Measurements from ENCODE around the gene FLYWCH1. TPM values are rescaled to one million over a fixed set of nuclear protein-coding genes. Genes with fewer than 3 reads are reported as not detected.

FLYWCH1 gene
- total and polyA plus RNA-seq, 2 donors (not counting 1 experiment from before 2014, with no cell fraction given) = 12.0 to 58.5 TPM

DNA sequence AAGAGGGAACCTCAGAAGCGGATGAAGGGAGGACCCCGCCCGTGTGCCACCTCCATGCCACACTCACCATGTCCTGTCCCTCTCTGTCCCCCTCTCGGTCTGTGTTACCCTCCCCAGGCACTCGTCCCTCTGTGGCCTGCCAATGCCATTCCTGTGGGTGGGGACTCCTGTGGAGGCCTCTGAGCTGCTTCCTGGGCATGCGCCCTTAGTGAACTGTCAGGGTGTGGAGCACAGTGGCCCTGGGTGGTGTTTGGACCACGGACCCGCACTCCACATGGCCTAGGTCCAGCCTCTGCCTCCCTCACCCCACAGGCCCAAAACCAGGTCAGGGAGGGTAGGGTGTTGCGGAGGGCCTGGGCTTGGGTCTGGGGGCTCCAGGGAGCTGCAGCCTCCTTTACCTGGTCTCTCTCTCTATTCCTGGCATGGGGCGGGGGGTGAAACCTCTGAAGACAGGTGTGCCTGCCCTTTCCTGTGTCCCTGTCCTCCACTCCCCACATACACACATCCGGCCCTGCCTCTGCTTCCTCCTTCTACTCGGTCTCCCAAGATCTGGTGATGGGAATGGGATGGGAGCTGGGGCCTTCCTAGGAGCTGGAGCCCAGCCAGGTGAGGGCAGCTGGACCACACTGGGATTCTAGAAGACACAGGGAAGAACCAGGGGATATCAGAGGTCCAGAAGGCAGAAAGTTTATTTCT, 80.0 kb downstream of the FLYWCH1 start:
- Histone ChIP-seq H3K27ac (ENCODE audit: insufficient read depth, low read length) (no peak overlapping the region), H2AFZ (ENCODE audit: low read length) (no peak overlapping the region), H3K79me2 (ENCODE audit: control insufficient read depth, insufficient read depth, low read length) (no peaks in the 10 kb centered on the region), H3K4me1 (ENCODE audit: control insufficient read depth, extremely low read depth, insufficient read depth, low read length) (no peaks in the 10 kb centered on the region), H3K9me3 (ENCODE audit: control insufficient read depth, insufficient read depth, low read depth, low read length) (no peaks in the 10 kb centered on the region), H3K9ac (ENCODE audit: insufficient read depth, low read length) (no peak overlapping the region), H4K20me1 (ENCODE audit: control insufficient read depth, extremely low read depth, insufficient read depth, low read length) (no peaks in the 10 kb centered on the region), H3K36me3 (ENCODE audit: control insufficient read depth, insufficient read depth, low read length) (no peaks in the 10 kb centered on the region), H3K4me3 (replicated peaks in 1 of 4; ENCODE audit: control extremely low read depth in 1 of 4, insufficient read depth in 1 of 4, low read depth in 3 of 4, low read length in 4 of 4) (no peak overlapping the region), H3K27me3 (ENCODE audit: control insufficient read depth, insufficient read depth, low read length) (no peaks in the 10 kb centered on the region), H3K4me2 (ENCODE audit: extremely low read depth, insufficient read depth, low read length) (no peak overlapping the region)
- DNase-seq (ENCODE audit: low read depth in 2 of 2) = no peak
- TF ChIP-seq CTCF (conservative IDR thresholded peaks at IDR 0.05 in 1 of 2, IDR thresholded peaks at IDR 0.05 in 1 of 2; ENCODE audit: low read depth in 1 of 2, low read length in 2 of 2) (no peak), EZH2 (IDR thresholded peaks at IDR 0.05; ENCODE audit: low read length, missing control alignments) (no peak)

DNA sequence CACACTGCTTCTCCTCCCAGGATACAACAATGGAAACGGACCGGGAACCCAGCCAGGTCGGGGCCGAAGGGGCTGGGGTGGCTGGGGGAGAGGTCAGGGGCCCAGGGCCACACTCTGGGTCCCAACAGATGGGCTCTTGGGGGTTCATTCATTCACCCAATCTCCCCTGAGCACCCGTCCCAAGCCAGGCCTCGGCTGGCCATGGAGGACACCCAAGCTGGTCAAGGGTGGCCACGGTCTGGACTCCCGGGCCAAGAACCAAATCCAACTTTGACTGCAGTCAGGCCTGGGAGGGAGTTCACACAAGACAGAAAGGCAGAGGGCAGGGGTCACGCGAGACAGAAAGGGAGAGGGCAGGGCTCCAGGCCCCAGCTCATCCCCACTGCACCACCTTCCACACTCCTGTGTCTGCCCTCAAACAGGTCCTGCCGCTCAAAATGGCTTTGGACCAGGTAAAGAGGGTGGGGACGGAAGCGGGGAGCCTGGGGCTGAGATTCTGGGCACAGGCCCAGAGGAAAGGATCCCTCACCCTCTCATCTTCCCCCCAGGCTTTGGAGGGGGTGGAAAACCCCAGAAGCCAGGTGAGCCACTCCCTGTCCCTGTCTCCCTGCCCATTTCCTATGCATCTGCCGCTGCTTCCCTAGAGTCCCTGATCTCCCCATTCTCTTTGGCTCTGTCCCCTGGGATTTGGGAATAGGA, 80.8 kb downstream of the FLYWCH1 start:
- no peaks in the 10 kb centered on the region for H3K79me2 ChIP-seq (ENCODE audit: control insufficient read depth, insufficient read depth, low read length)
- no peak overlapping the region for H3K27ac ChIP-seq (ENCODE audit: insufficient read depth, low read length)
- H3K9me3 ChIP-seq (ENCODE audit: control insufficient read depth, insufficient read depth, low read depth, low read length) = no peaks in the 10 kb centered on the region
- no peaks in the 10 kb centered on the region for H4K20me1 ChIP-seq (ENCODE audit: control insufficient read depth, extremely low read depth, insufficient read depth, low read length)
- no peak overlapping the region for H3K9ac ChIP-seq (ENCODE audit: insufficient read depth, low read length)
- DNase-seq (ENCODE audit: low read depth in 2 of 2) = no peak
- no peaks in the 10 kb centered on the region for H3K4me1 ChIP-seq (ENCODE audit: control insufficient read depth, extremely low read depth, insufficient read depth, low read length)
- no peak for TF ChIP-seq EZH2 (IDR thresholded peaks at IDR 0.05; ENCODE audit: low read length, missing control alignments)
- no peak for TF ChIP-seq CTCF (conservative IDR thresholded peaks at IDR 0.05 in 1 of 2, IDR thresholded peaks at IDR 0.05 in 1 of 2; ENCODE audit: low read depth in 1 of 2, low read length in 2 of 2)
- no peaks in the 10 kb centered on the region for H3K27me3 ChIP-seq (ENCODE audit: control insufficient read depth, insufficient read depth, low read length)
- no peak overlapping the region for H3K4me2 ChIP-seq (ENCODE audit: extremely low read depth, insufficient read depth, low read length)
- H3K4me3 ChIP-seq (replicated peaks in 1 of 4; ENCODE audit: control extremely low read depth in 1 of 4, insufficient read depth in 1 of 4, low read depth in 3 of 4, low read length in 4 of 4) = no peak overlapping the region
- H2AFZ ChIP-seq (ENCODE audit: low read length) = no peak overlapping the region
- no peaks in the 10 kb centered on the region for H3K36me3 ChIP-seq (ENCODE audit: control insufficient read depth, insufficient read depth, low read length)

- H3K36me3 ChIP-seq (ENCODE audit: control insufficient read depth, insufficient read depth, low read length) = no peaks in the 10 kb centered on the region
- TF ChIP-seq CTCF (conservative IDR thresholded peaks at IDR 0.05 in 1 of 2, IDR thresholded peaks at IDR 0.05 in 1 of 2; ENCODE audit: low read depth in 1 of 2, low read length in 2 of 2) = no peak
- no peak for TF ChIP-seq EZH2 (IDR thresholded peaks at IDR 0.05; ENCODE audit: low read length, missing control alignments)
- no peaks in the 10 kb centered on the region for H3K27me3 ChIP-seq (ENCODE audit: control insufficient read depth, insufficient read depth, low read length)
Observed at GRCh38 chr16:2996298-2996697, 84.6 kb downstream of the FLYWCH1 start.

More at GRCh38 chr16:2996298-2996697, 84.6 kb downstream of the FLYWCH1 start:
- H3K79me2 ChIP-seq (ENCODE audit: control insufficient read depth, insufficient read depth, low read length) = no peaks in the 10 kb centered on the region
- H3K4me3 ChIP-seq (replicated peaks in 1 of 4; ENCODE audit: control extremely low read depth in 1 of 4, insufficient read depth in 1 of 4, low read depth in 3 of 4, low read length in 4 of 4) = no peak overlapping the region
- no peaks in the 10 kb centered on the region for H4K20me1 ChIP-seq (ENCODE audit: control insufficient read depth, extremely low read depth, insufficient read depth, low read length)
- H2AFZ ChIP-seq (ENCODE audit: low read length) = no peak overlapping the region
- no peak for DNase-seq (ENCODE audit: low read depth in 2 of 2)
- no peaks in the 10 kb centered on the region for H3K9me3 ChIP-seq (ENCODE audit: control insufficient read depth, insufficient read depth, low read depth, low read length)
- no peak overlapping the region for H3K9ac ChIP-seq (ENCODE audit: insufficient read depth, low read length)
- H3K27ac ChIP-seq (ENCODE audit: insufficient read depth, low read length) = no peak overlapping the region
- H3K4me1 ChIP-seq (ENCODE audit: control insufficient read depth, extremely low read depth, insufficient read depth, low read length) = no peaks in the 10 kb centered on the region
- H3K4me2 ChIP-seq (ENCODE audit: extremely low read depth, insufficient read depth, low read length) = no peak overlapping the region

Measured in fibroblast of lung (primary cell).